Occipital lobe (tissue), 2 donors: Measurements from ENCODE around the gene MCRS1. TPM values are rescaled to one million over a fixed set of nuclear protein-coding genes. Genes with fewer than 3 reads are reported as not detected.

Source experiments
- DNase-seq: peaks from one replicate; lab custom pipeline; 2025; lab: John Stamatoyannopoulos, UW
- total RNA-seq: library from RNA; depleted of rRNA; stranded (reverse); fragments of >200 nt; gene quantifications from one replicate; pipeline ENCODE4 v1.2.3, GENCODE V29; 2014

MCRS1 gene
- total RNA-seq, 1 donor from 2014 or later, result 29.9 TPM

GRCh38 chr12:49556391-49557186 is 11.4 kb downstream of the MCRS1 start:
- no peak for DNase-seq

GRCh38 chr12:49555631-49556390 is 12.1 kb downstream of the MCRS1 start:
- no peak for DNase-seq

- no peak for DNase-seq
Measured at GRCh38 chr12:49554266-49554665, 13.7 kb downstream of the MCRS1 start.

GRCh38 chr12:49553512-49554088 is 14.3 kb downstream of the MCRS1 start:
- no peak for DNase-seq

- DNase-seq, result no peak
Measured at GRCh38 chr12:49552899-49553298, 15.0 kb downstream of the MCRS1 start.

GRCh38 chr12:49552425-49552824 is 15.5 kb downstream of the MCRS1 start:
- no peak for DNase-seq

GRCh38 chr12:49552014-49552413 is 15.9 kb downstream of the MCRS1 start:
- peak; percentile 60 for DNase-seq

- no peak for DNase-seq
Measured at GRCh38 chr12:49550693-49551252, 17.2 kb downstream of the MCRS1 start.

GRCh38 chr12:49549735-49550692 is 17.9 kb downstream of the MCRS1 start:
- no peak for DNase-seq

GRCh38 chr12:49548822-49549648 is 18.9 kb downstream of the MCRS1 start:
- no peak for DNase-seq

- DNase-seq, result no peak
Measured at GRCh38 chr12:49548481-49548821, 19.5 kb downstream of the MCRS1 start.

- no peak for DNase-seq
Measured at GRCh38 chr12:49547090-49547690, 20.8 kb downstream of the MCRS1 start.

GRCh38 chr12:49546481-49546880 is 21.5 kb downstream of the MCRS1 start:
- DNase-seq, result no peak

GRCh38 chr12:49545815-49546214 is 22.1 kb downstream of the MCRS1 start:
- no peak for DNase-seq

GRCh38 chr12:49543914-49544815 is 23.8 kb downstream of the MCRS1 start:
- DNase-seq, result peak; percentile 61

- no peak for DNase-seq
Measured at GRCh38 chr12:49543221-49543913, 24.6 kb downstream of the MCRS1 start.

- DNase-seq, result no peak
Measured at GRCh38 chr12:49542592-49543160, 25.3 kb downstream of the MCRS1 start.
